ENCODE data around the gene TPSB2. TPM values are rescaled to one million over a fixed set of nuclear protein-coding genes. Genes with fewer than 3 reads are reported as not detected.
"Not testable (repeated sequence)": the region's sequence is repeated elsewhere in the genome, so short reads cannot be mapped to it uniquely, and the experiment has no call there.

Gene TPSB2
- total RNA-seq, 1 donor from 2014 or later = 5.5 TPM

DNA sequence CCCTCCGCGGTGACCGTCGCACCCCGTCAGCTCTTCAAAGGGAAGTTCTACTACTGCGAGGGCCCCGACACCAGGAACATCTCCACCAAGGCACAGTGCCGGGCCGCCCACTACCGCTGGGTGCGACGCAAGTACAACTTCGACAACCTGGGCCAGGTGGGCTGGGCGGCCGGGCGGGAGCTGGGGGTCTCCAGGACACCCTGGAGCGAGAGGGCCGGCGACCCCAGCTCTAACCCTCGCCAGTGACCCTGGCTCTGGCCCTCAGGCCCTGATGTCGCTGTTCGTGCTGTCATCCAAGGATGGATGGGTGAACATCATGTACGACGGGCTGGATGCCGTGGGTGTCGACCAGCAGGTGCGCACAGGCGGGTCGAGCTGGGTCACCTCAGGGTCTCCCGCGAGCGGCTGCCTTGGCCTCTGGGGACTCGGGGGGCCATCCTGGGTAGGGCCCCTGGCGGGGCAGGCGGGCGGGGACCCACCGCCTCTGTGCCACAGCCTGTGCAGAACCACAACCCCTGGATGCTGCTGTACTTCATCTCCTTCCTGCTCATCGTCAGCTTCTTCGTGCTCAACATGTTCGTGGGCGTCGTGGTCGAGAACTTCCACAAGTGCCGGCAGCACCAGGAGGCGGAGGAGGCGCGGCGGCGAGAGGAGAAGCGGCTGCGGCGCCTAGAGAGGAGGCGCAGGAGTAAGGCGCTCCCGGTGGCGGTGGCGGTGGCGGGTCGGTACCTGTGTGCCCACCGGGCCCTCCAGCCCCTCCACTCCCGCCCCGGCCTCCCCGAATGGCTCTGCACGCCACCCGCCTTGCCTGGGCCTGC, 18.3 kb downstream of the TPSB2 start:
- no peak for DNase-seq (ENCODE audit: low spot score)
- intact Hi-C loops (cut with DNase I) = no loop called here

DNA sequence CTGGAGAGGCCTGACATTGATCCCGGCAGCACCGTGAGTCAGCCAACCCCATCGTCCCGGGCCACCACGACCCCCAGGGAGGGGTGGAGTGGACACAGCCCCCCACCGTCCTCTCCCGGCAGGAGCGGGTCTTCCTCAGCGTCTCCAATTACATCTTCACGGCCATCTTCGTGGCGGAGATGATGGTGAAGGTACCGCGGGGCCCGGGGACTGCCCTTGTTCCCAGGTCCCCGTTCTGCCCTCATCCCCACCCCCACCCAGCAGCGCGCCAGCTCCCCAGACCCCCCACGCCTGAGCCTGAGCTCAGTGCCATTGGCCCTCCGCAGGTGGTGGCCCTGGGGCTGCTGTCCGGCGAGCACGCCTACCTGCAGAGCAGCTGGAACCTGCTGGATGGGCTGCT, 19.5 kb downstream of the TPSB2 start:
- intact Hi-C loops (cut with DNase I) = no loop called here

GRCh38 chr16:1209081-1209480, 20.9 kb downstream of the TPSB2 start:
- no peak for DNase-seq (ENCODE audit: low spot score)
- intact Hi-C loops (cut with DNase I) = no loop called here

More for the DNA sequence above, 19.5 kb downstream of the TPSB2 start:
- DNase-seq (ENCODE audit: low spot score) = no peak

GRCh38 chr16:1208239-1208830, 21.6 kb downstream of the TPSB2 start:
- DNase-seq (ENCODE audit: low spot score) = no peak
- intact Hi-C loops (cut with DNase I) = no loop called here

DNA sequence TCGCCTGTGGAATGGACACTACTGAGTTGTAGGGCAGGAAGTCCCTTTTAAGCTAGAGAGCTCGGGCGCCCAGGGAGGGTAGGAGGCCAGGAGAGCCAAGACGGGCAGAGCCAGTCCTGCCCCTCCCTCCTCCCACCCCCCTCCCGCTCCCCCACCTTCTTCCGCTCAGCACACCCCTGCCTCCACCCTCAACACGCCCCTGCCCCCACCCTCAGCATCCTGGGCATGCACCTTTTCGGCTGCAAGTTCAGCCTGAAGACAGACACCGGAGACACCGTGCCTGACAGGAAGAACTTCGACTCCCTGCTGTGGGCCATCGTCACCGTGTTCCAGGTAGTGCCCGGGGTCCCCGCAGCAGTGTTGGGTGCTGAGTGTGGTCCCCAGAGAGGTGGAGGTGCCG, 23.2 kb downstream of the TPSB2 start:
- no peak for DNase-seq (ENCODE audit: low spot score)
- intact Hi-C loops (cut with DNase I) = no loop called here

DNA sequence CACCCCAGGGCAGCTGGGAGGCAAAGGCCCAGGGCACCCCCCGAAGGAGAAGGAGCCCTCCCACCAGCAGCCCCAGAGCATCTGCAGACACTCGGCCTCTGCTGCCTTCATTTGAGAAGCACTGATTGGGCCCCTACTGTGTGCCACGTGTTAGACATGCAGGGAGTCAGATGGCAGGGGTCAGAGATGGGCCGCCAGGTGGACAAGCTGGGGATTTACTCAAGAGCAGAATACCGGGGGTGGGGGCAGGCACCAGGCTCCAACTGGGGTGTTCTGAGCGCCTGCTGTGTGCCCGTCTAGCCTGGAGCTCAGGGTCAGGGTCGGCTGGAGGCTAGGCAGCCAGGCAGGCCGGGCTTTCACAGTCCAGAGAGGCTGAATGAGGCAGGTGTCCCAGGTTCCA, 23.7 kb downstream of the TPSB2 start:
- DNase-seq (ENCODE audit: low spot score) = no peak
- intact Hi-C loops (cut with DNase I) = no loop called here

- no peak for DNase-seq (ENCODE audit: low spot score)
- intact Hi-C loops (cut with DNase I) = no loop called here
These were observed 25.1 kb downstream of the TPSB2 start for GRCh38 chr16:1204933-1205332.

DNA sequence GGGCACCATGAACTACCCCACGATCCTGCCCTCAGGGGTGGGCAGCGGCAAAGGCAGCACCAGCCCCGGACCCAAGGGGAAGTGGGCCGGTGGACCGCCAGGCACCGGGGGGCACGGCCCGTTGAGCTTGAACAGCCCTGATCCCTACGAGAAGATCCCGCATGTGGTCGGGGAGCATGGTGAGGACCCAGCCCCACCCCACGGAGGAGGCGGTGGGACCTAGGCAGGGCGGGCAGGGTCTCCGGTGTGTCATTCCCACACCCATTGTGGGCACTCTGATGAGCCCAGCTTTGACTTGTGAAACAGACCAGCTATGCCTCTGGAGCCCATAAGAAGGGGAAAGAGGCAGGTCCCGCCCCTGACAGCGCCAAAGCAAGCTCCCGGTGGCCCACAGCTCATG, 27.7 kb downstream of the TPSB2 start:
- intact Hi-C loops (cut with DNase I) = no loop called here

DNA sequence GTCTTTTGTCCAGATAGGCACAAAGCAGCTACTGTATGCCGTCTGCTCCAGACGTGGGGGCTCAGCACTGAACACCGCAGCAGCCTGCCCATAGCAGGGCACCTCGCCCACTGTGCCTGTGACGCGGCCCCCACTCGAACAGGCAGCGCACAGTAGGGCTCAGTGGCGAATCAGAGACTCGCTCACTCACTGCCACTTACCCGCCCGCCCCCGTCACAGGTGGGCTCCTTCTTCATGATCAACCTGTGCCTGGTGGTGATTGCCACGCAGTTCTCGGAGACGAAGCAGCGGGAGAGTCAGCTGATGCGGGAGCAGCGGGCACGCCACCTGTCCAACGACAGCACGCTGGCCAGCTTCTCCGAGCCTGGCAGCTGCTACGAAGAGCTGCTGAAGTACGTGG, 28.5 kb downstream of the TPSB2 start:
- intact Hi-C loops (cut with DNase I) = no loop called here
- no peak for DNase-seq (ENCODE audit: low spot score)

More for the DNA sequence above, 27.7 kb downstream of the TPSB2 start:
- no peak for DNase-seq (ENCODE audit: low spot score)

GRCh38 chr16:1200014-1200627, 29.9 kb downstream of the TPSB2 start:
- no peak for DNase-seq (ENCODE audit: low spot score)
- intact Hi-C loops (cut with DNase I) = no loop called here

DNA sequence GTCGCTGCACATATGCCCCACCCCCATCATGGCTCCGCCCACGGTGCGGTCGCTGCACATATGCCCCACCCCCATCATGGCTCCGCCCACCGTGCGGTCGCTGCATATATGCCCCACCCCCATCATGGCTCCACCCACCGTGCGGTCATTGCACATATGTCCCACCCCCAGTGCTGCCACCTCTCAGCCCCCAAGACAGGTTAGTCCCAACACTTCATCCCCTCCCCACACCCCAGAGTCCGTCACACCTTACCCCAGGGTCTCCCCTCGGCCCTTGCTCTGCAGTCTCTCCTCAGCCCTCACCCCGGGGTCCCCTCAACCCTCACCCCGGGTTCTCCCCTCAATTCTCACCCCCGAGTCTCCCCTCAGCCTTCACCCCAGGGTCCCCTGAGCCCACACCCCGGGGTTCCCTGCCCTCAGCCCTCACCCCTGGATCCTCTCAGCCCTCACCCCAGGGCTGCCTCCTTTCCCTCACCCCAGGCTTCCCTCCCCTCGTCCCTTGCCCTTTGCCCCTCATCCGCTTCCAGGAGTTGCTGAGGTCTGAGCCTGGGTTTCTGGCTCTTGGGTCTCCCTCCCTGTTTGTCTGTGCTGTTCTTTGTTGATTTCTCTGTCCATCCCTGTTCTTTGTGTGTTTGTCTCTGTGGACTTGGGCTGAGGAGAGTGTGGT, 30.5 kb downstream of the TPSB2 start:
- DNase-seq (ENCODE audit: low spot score) = no peak
- intact Hi-C loops (cut with DNase I) = loop anchor here (10.0 kb wide), 1 partner anchor 385 kb away; no protein-coding TSS in a partner anchor

DNA sequence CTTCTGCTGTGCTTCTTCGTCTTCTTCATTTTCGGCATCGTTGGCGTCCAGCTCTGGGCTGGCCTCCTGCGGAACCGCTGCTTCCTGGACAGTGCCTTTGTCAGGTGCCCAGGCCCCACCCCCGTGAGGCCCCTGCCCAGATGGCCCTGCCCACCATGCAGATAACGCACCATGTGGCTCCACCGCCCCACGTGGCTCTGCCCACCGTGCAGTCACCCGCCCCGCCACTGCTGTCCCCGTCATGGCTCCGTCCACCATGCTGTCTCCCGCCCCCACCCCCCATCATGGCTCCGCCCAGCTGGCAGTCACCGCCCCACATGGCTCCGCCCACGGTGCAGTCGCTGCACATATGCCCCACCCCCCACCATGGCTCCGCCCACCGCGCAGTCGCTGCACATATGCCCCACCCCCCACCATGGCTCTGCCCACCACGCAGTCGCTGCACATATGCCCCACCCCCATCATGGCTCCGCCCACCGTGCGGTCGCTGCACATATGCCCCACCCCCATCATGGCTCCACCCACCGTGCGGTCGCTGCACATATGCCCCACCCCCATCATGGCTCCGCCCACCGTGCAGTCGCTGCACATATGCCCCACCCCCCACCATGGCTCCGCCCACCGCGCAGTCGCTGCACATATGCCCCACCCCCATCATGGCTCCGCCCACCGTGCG, 31.2 kb downstream of the TPSB2 start:
- intact Hi-C loops (cut with DNase I) = loop anchor here (10.0 kb wide), 1 partner anchor 384 kb away; no protein-coding TSS in a partner anchor
- DNase-seq (ENCODE audit: low spot score) = not testable (repeated sequence)

DNA sequence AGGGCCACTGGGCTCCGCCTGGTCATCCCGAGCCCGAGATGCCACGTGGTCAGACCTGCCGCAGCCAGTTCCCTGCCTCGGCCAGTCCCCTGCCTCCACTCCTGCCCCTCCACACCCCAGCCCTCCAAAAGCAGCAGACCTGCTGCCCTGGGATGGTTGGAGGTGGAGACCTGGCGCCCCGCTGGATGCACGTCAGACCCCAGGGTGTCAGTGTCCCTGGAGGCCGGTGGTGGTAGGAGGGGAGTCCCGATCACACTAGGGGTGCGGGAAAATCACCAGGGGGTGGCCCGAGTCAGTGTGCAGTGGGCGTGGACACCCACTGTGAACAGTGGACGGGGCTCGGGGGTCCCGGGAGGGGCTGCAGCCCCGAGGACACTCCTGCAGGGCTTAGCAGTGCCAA, 31.8 kb downstream of the TPSB2 start:
- no peak for DNase-seq (ENCODE audit: low spot score)
- intact Hi-C loops (cut with DNase I) = loop anchor here (10.0 kb wide), 1 partner anchor 383 kb away; no protein-coding TSS in a partner anchor

DNA sequence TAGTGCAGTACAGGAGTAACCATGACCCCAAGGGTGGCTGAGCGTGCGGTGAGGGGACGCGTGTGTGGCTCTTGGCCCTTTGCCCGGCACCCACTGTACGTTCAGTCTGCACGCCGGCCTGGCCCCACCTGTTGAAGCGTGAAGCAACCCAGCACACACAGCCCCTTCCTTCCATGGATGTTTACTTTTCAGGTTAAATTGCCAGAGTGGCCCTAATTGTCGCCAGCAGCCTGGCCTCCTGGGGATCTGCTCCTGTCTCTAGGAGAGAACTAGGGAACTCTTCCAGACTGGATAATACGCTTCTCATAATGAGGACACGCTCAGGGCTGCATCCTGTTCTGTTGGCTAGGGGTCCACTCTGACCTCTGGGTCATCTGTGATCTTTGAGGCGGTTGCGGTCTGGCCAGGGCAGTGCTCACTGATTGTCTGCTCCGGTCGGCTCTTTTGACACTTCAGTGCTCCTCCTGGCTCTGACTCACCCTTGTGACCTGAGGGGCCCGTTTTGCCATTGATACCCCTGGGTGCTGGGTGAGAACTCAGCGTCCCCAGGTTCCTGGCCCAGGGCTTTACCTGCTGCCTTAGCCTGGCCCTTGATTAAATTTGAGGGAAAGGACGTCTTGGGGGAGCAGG, 32.6 kb downstream of the TPSB2 start:
- intact Hi-C loops (cut with DNase I) = loop anchor here (10.0 kb wide), 1 partner anchor 383 kb away; no protein-coding TSS in a partner anchor
- DNase-seq (ENCODE audit: low spot score) = no peak

- intact Hi-C loops (cut with DNase I) = loop anchor here (10.0 kb wide), 1 partner anchor 382 kb away; no protein-coding TSS in a partner anchor
- no peak for DNase-seq (ENCODE audit: low spot score)
These were observed 33.5 kb downstream of the TPSB2 start for GRCh38 chr16:1196494-1196893.

- DNase-seq (ENCODE audit: low spot score) = no peak
- intact Hi-C loops (cut with DNase I) = loop anchor here (10.0 kb wide), 1 partner anchor 381 kb away; no protein-coding TSS in a partner anchor
These were observed 34.7 kb downstream of the TPSB2 start for GRCh38 chr16:1195393-1195666.

GRCh38 chr16:1194665-1195392, 35.2 kb downstream of the TPSB2 start:
- intact Hi-C loops (cut with DNase I) = loop anchor here (1.0 to 10.0 kb wide), 2 partner anchors 89 to 380 kb away; no protein-coding TSS in a partner anchor
- no peak for DNase-seq (ENCODE audit: low spot score)

DNA sequence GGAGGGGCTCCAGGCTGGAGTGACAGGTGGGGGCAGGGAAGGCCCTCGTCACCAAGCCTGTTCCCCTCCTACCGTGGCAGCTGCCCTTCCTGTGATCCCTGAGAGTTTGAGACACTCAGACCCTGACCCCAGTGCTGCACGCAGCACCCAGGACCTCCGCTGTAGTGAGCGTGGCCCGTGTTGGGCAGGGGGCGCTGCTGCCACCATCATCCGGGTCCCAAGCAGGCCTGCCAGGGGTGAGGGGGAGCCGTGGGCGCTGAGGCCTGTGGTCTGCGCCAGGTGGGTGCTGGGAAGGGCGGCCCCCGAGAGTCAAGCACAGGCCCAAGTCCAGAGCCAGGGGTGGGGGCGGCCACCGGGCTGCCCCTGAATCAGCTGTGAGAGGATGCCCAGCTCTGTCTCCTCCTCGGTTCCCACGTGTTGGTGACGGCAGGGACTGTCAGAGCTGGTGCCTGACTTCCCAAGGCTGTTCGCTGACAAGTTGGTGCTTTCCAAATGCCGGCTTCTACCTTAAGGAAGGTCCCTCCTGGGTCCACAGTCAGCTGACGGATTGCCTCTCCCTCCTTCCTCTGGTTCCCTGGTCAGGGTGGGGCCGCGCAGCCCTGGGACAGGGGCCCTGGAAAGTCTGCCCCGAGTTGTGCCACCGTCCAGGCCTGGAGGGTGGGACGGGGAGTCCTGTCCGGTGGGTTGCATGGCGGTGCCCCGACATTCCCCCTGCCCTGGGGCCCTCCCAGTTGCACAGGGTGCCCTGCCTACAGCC, 36.0 kb downstream of the TPSB2 start:
- intact Hi-C loops (cut with DNase I) = loop anchor here (1.0 to 10.0 kb wide), 2 partner anchors 88 to 379 kb away; no protein-coding TSS in a partner anchor
- no peak for DNase-seq (ENCODE audit: low spot score)
